Loucy (cell line): ENCODE data around the gene CTNND2.

Experiments
- H2AFZ ChIP-seq: fragments of 200-600 bp; sonication (generic); 2 replicates; pipeline ENCODE4 v1.6.0; 2016; ENCODE audit warnings: antibody characterized with exemption, mild to moderate bottlenecking, low read length, moderate library complexity
- H3F3A ChIP-seq: fragments of 200-600 bp; 2 replicates; pipeline ENCODE4 v1.6.0; 2016; ENCODE audit warnings: antibody characterized with exemption, low read depth, mild to moderate bottlenecking
- H3K27me3 ChIP-seq: fragments of 200-600 bp; sonication (generic); 2 replicates; pipeline ENCODE4 v1.6.1; 2014; ENCODE audit warnings: low read length, mild to moderate bottlenecking; ENCODE audit not compliant: insufficient read depth, poor library complexity, severe bottlenecking
- H3K36me3 ChIP-seq: fragments of 200-600 bp; sonication (generic); 2 replicates; pipeline ENCODE4 v1.6.1; 2016; ENCODE audit warnings: low read length; ENCODE audit not compliant: insufficient read depth
- H3K4me1 ChIP-seq: fragments of 200-600 bp; sonication (generic); 2 replicates; pipeline ENCODE4 v1.5.1; 2014; ENCODE audit warnings: low read length, mild to moderate bottlenecking; ENCODE audit not compliant: insufficient read depth, poor library complexity, severe bottlenecking
- H3K4me2 ChIP-seq: fragments of 200-600 bp; sonication (generic); 2 replicates; pipeline ENCODE4 v1.6.0; 2014; ENCODE audit warnings: antibody characterized with exemption, low read length, low read depth, mild to moderate bottlenecking; ENCODE audit not compliant: poor library complexity, severe bottlenecking
- H3K4me3 ChIP-seq: fragments of 200-600 bp; sonication (generic); 2 replicates; pipeline ENCODE4 v1.5.1; 2014; ENCODE audit warnings: low read length, mild to moderate bottlenecking, mixed read lengths; ENCODE audit not compliant: poor library complexity, severe bottlenecking
- H3K79me2 ChIP-seq: fragments of 200-600 bp; sonication (generic); 2 replicates; pipeline ENCODE4 v1.6.1; 2014; ENCODE audit warnings: low read length; ENCODE audit not compliant: insufficient read depth
- H3K9ac ChIP-seq: fragments of 200-600 bp; sonication (generic); 2 replicates; pipeline ENCODE4 v1.6.0; 2014; ENCODE audit warnings: mild to moderate bottlenecking, low read depth, low read length, moderate library complexity; ENCODE audit not compliant: poor library complexity, severe bottlenecking
- H3K9me2 ChIP-seq: fragments of 200-600 bp; sonication (generic); replicated peaks from 2 replicates; pipeline ENCODE4 v1.6.1; 2016; ENCODE audit warnings: low read depth, low read length, mixed read lengths
- H3K9me3 ChIP-seq: fragments of 200-600 bp; sonication (generic); 2 replicates; pipeline ENCODE4 v1.6.1; 2014; ENCODE audit warnings: mild to moderate bottlenecking, antibody characterized with exemption, low read length, low read depth; ENCODE audit not compliant: insufficient read depth
- H4K20me1 ChIP-seq: fragments of 200-600 bp; sonication (generic); 2 replicates; pipeline ENCODE4 v1.6.0; 2014; ENCODE audit warnings: antibody characterized with exemption, low read length, mild to moderate bottlenecking; ENCODE audit not compliant: insufficient read depth, poor library complexity, severe bottlenecking
- CTCF ChIP-seq: fragments of 200-600 bp; sonication (generic); conservative IDR thresholded peaks from 2 replicates; pipeline ENCODE4 v1.5.1; 2014; ENCODE audit warnings: mild to moderate bottlenecking, antibody characterized with exemption, low read length
- EZH2phosphoT487 ChIP-seq: fragments of 200-600 bp; IDR thresholded peaks from 2 replicates; pipeline ENCODE4 v1.6.1; 2018; ENCODE audit warnings: antibody characterized with exemption, mild to moderate bottlenecking, moderate library complexity, borderline replicate concordance

CTNND2 gene

GRCh38 chr5:11056560-11056959 lies 847.7 kb downstream of the CTNND2 start:
- Histone ChIP-seq H3F3A (no peaks in the 10 kb centered on the region), H2AFZ (no peak overlapping the region), H3K9me2 (no peaks in the 10 kb centered on the region), H4K20me1 (no peaks in the 10 kb centered on the region), H3K36me3 (no peaks in the 10 kb centered on the region), H3K4me2 (no peak overlapping the region), H3K27me3 (no peaks in the 10 kb centered on the region), H3K9me3 (0 out of 2 replicates have a peak, but pooled peaks cover 2% of the 10 kb centered on the region), H3K4me3 (no peak overlapping the region), H3K4me1 (no peaks in the 10 kb centered on the region), H3K79me2 (no peaks in the 10 kb centered on the region), H3K9ac (no peak overlapping the region)
- TF ChIP-seq EZH2phosphoT487 (no peak), CTCF (no peak)

- H3K4me3 ChIP-seq: no peak overlapping the region
- H3K9me2 ChIP-seq: no peaks in the 10 kb centered on the region
- no peak overlapping the region for H2AFZ ChIP-seq
- no peaks in the 10 kb centered on the region for H3K27me3 ChIP-seq
- 0 out of 2 replicates have a peak, but pooled peaks cover 2% of the 10 kb centered on the region for H3K9me3 ChIP-seq
- TF ChIP-seq EZH2phosphoT487 (no peak), CTCF (no peak)
- H3F3A ChIP-seq: no peaks in the 10 kb centered on the region
- no peaks in the 10 kb centered on the region for H3K36me3 ChIP-seq
- H3K9ac ChIP-seq: no peak overlapping the region
- H3K4me2 ChIP-seq: no peak overlapping the region
- no peaks in the 10 kb centered on the region for H4K20me1 ChIP-seq
- no peaks in the 10 kb centered on the region for H3K4me1 ChIP-seq
- H3K79me2 ChIP-seq: no peaks in the 10 kb centered on the region
These were observed 850.2 kb downstream of the CTNND2 start for GRCh38 chr5:11054014-11054413.

- Histone ChIP-seq H3K27me3 (no peaks in the 10 kb centered on the region), H3K79me2 (no peaks in the 10 kb centered on the region), H2AFZ (no peak overlapping the region), H3K9me2 (no peaks in the 10 kb centered on the region), H4K20me1 (no peaks in the 10 kb centered on the region), H3K9me3 (0 out of 2 replicates have a peak, but pooled peaks cover 2% of the 10 kb centered on the region), H3F3A (no peaks in the 10 kb centered on the region), H3K4me3 (no peak overlapping the region), H3K4me2 (no peak overlapping the region), H3K4me1 (no peaks in the 10 kb centered on the region), H3K36me3 (no peaks in the 10 kb centered on the region), H3K9ac (no peak overlapping the region)
- TF ChIP-seq EZH2phosphoT487 (no peak), CTCF (no peak)
These were observed 851.4 kb downstream of the CTNND2 start for GRCh38 chr5:11052871-11053270.
